ENCODE data around the gene TNF. TPM values are rescaled to one million over a fixed set of nuclear protein-coding genes. Genes with fewer than 3 reads are reported as not detected.

The TNF gene
- total and polyA plus RNA-seq, 2 donors (not counting 3 experiments of a cell fraction or from before 2014, with no cell fraction given) = not detected

DNA sequence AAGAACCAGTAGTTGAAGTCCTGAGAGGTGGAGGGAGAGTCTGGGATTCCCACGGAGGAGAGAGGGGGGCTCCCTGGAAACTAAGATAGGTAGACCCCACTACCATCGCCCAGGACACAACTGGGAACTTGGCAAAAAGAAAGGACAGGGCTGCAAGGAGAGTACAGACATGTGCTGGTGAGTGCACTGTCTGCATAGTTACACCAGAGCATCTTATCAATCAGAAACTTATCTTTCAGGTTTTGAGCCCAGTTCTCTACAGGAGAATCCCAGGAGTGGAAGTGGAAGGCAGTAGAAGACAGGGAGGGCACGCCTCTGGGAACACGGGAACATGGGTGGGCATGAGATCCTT is 15.8 kb upstream of the TNF start:
- Histone ChIP-seq H4K20me1 (replicated peaks; ENCODE audit: control insufficient read depth, extremely low read depth, insufficient read depth, low read length) (no peaks in the 10 kb centered on the region), H3K9ac (replicated peaks; ENCODE audit: extremely low read depth, insufficient read depth, low read length) (peak overlapping the region; percentile 82), H3K4me3 (replicated peaks in 1 of 3; ENCODE audit: insufficient read depth in 1 of 3, low read depth in 1 of 3, low read length in 3 of 3) (peak overlapping the region in 1 of 3 experiments; percentile 29), H3K27me3 (ENCODE audit: control insufficient read depth in 2 of 2, insufficient read depth in 2 of 2, low read length in 2 of 2) (no peaks in the 10 kb centered on the region), H3K79me2 (ENCODE audit: control insufficient read depth, insufficient read depth, low read length) (peaks cover 7% of the 10 kb centered on the region), H2AFZ (ENCODE audit: low read depth, low read length) (no peak overlapping the region), H3K36me3 (ENCODE audit: control insufficient read depth in 2 of 2, extremely low read depth in 1 of 2, insufficient read depth in 2 of 2, low read length in 2 of 2) (peaks cover 2 to 10% of the 10 kb centered on the region in 2 experiments), H3K4me1 (ENCODE audit: control insufficient read depth, extremely low read depth, insufficient read depth, low read length) (peaks cover 69% of the 10 kb centered on the region), H3K9me1 (replicated peaks; ENCODE audit: control insufficient read depth, extremely low read depth, insufficient read depth, low read length) (no peaks in the 10 kb centered on the region), H3K9me3 (replicated peaks; ENCODE audit: control insufficient read depth, insufficient read depth, low read length) (no peaks in the 10 kb centered on the region), H3K4me2 (ENCODE audit: insufficient read depth, low read length) (peak overlapping the region; percentile 90), H3K27ac (ENCODE audit: insufficient read depth, low read depth, low read length) (peak overlapping the region; percentile 98)
- dilution Hi-C loops (cut with MboI; ENCODE audit: extremely low pct_ligation_motif_present, low sequenced_read_pairs) (no loop called here), intact Hi-C loops (cut with micrococcal nuclease) (no loop called here)
- TSS peak; percentile 80 for BruUV-seq (replicated peaks)
- FAIRE-seq (peak; percentile 12), DNase-seq (ENCODE audit: low read depth, low spot score) (peak; percentile 40)
- ChIA-PET POLR2A (interaction anchor here (0.6 to 0.9 kb wide), 2 partner anchors 21 to 268 kb away, joined by 3 to 5 read pairs; partner anchors contain the start of gene HSPA1B), CTCF (interaction anchor here (1.5 to 31.0 kb wide), 3 partner anchors 9 to 29 kb away, joined by 5 to 1517 read pairs (median 31); partner anchors contain the start of genes LST1, LTB, NCR3 and NFKBIL1)
- TF ChIP-seq MYC (IDR thresholded peaks at IDR 0.05; ENCODE audit: low read depth, low read length) = no peak
- no peak for TF ChIP-seq EZH2 (IDR thresholded peaks at IDR 0.05; ENCODE audit: borderline replicate concordance, low read depth, low read length, severe bottlenecking)
- no peak for TF ChIP-seq POLR2A (IDR thresholded peaks at IDR 0.05; ENCODE audit: low read depth, low read length)
- TF ChIP-seq JUN (IDR thresholded peaks at IDR 0.05; ENCODE audit: borderline replicate concordance, insufficient read depth, insufficient read length, low read depth) = no peak
- TF ChIP-seq, protein P1, sequence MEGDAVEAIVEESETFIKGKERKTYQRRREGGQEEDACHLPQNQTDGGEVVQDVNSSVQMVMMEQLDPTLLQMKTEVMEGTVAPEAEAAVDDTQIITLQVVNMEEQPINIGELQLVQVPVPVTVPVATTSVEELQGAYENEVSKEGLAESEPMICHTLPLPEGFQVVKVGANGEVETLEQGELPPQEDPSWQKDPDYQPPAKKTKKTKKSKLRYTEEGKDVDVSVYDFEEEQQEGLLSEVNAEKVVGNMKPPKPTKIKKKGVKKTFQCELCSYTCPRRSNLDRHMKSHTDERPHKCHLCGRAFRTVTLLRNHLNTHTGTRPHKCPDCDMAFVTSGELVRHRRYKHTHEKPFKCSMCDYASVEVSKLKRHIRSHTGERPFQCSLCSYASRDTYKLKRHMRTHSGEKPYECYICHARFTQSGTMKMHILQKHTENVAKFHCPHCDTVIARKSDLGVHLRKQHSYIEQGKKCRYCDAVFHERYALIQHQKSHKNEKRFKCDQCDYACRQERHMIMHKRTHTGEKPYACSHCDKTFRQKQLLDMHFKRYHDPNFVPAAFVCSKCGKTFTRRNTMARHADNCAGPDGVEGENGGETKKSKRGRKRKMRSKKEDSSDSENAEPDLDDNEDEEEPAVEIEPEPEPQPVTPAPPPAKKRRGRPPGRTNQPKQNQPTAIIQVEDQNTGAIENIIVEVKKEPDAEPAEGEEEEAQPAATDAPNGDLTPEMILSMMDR (IDR thresholded peaks at IDR 0.05; ENCODE audit: extremely low read depth in 1 of 2, insufficient read depth in 1 of 2, low read depth in 1 of 2, low read length in 2 of 2) = no peak
- TF ChIP-seq, protein P2, sequence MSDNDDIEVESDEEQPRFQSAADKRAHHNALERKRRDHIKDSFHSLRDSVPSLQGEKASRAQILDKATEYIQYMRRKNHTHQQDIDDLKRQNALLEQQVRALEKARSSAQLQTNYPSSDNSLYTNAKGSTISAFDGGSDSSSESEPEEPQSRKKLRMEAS (IDR thresholded peaks at IDR 0.05; ENCODE audit: insufficient read depth, insufficient read length) = no peak
- no peak for TF ChIP-seq POLR2AphosphoS5 (IDR thresholded peaks at IDR 0.05; ENCODE audit: insufficient read depth, low read depth, low read length)
- no peak for TF ChIP-seq GATA2 (IDR thresholded peaks at IDR 0.05; ENCODE audit: insufficient read depth, insufficient read length, low read depth, low read length)
- TF ChIP-seq FOS (IDR thresholded peaks at IDR 0.05; ENCODE audit: borderline replicate concordance, insufficient read depth, low read length) = no peak

Measured in endothelial cell of umbilical vein (primary cell).